Tibial artery (tissue), 4 donors: ENCODE measurements around the gene S100A7.

ENCODE experiments used
- DNase-seq, 2 donors: peaks; one replicate each; pipeline ENCODE4 v3.0.0-alpha.2; 2019
- H3K27ac ChIP-seq, 2 donors: fragments of 200-600 bp; sonication (generic) in 1 of 2; 1 replicate in 1 of 2; 2 replicates in 1 of 2; pipeline ENCODE4 v1.5.1; 2018 to 2019; ENCODE audit warnings: mild to moderate bottlenecking in 1 of 2
- H3K27me3 ChIP-seq, 2 donors: fragments of 200-600 bp; sonication (generic) in 1 of 2; one replicate each; pipeline versions ENCODE4 v1.5.1 to v1.6.0; 2016 to 2019
- H3K36me3 ChIP-seq, 3 donors: fragments of 200-600 bp; sonication (generic) in 2 of 3; one replicate each; pipeline ENCODE4 v1.5.1; 2016 to 2019; ENCODE audit warnings: mild to moderate bottlenecking in 2 of 3
- H3K4me1 ChIP-seq, 4 donors: fragments of 200-600 bp; sonication (generic) in 2 of 4; 1 replicate in 3 of 4; 2 replicates in 1 of 4; pipeline ENCODE4 v1.5.1; 2016 to 2019
- H3K4me3 ChIP-seq, 2 donors: fragments of 200-600 bp; sonication (generic) in 1 of 2; 1 replicate in 1 of 2; 2 replicates in 1 of 2; pipeline ENCODE4 v1.5.1; 2018 to 2019; ENCODE audit warnings: mild to moderate bottlenecking in 2 of 2
- H3K9me3 ChIP-seq, 3 donors: fragments of 200-600 bp; sonication (generic) in 1 of 3; one replicate each; pipeline ENCODE4 v1.5.1; 2016 to 2019
- CTCF ChIP-seq, 2 experiments: fragments of 200-600 bp in 1 of 2; fragments of 450-650 bp in 1 of 2; IDR thresholded peaks; one replicate each; pipeline ENCODE4 v1.5.1; 2017 to 2019; ENCODE audit warnings: antibody characterized with exemption in 2 of 2, mild to moderate bottlenecking in 1 of 2, moderate library complexity in 1 of 2
- intact Hi-C: fragments of 100-400 bp; cut with DNase I; formaldehyde crosslinking; loops from one replicate; pipeline ENCODE4 v1.15.0; 2023; ENCODE audit warnings: low total_unique reads

The S100A7 gene

GRCh38 chr1:153476491-153477093 lies 16.1 kb upstream of the S100A7 start:
- Histone ChIP-seq H3K4me3 (no peak overlapping the region), H3K27ac (no peak overlapping the region), H3K36me3 (no peaks in the 10 kb centered on the region), H3K27me3 (no peaks in the 10 kb centered on the region), H3K9me3 (peaks cover 0 to 7% (median 6%) of the 10 kb centered on the region in 3 donors), H3K4me1 (no peaks in the 10 kb centered on the region)
- DNase-seq, result no peak
- no peak for TF ChIP-seq CTCF (IDR thresholded peaks at IDR 0.05)
- intact Hi-C loops, result no loop called here

GRCh38 chr1:153475282-153475681 lies 14.8 kb upstream of the S100A7 start:
- no peak overlapping the region for H3K27ac ChIP-seq
- intact Hi-C loops, result no loop called here
- H3K4me3 ChIP-seq, result no peak overlapping the region
- H3K27me3 ChIP-seq, result no peaks in the 10 kb centered on the region
- no peak for TF ChIP-seq CTCF (IDR thresholded peaks at IDR 0.05)
- H3K4me1 ChIP-seq, result no peaks in the 10 kb centered on the region
- no peaks in the 10 kb centered on the region for H3K36me3 ChIP-seq
- DNase-seq, result no peak
- H3K9me3 ChIP-seq, result peaks cover 0 to 8% (median 7%) of the 10 kb centered on the region in 3 donors

- H3K4me3 ChIP-seq, result no peak overlapping the region
- peaks cover 0 to 8% (median 7%) of the 10 kb centered on the region in 3 donors for H3K9me3 ChIP-seq
- intact Hi-C loops, result no loop called here
- no peaks in the 10 kb centered on the region for H3K4me1 ChIP-seq
- TF ChIP-seq CTCF (IDR thresholded peaks at IDR 0.05), result no peak
- DNase-seq, result no peak
- H3K27me3 ChIP-seq, result no peaks in the 10 kb centered on the region
- H3K36me3 ChIP-seq, result no peaks in the 10 kb centered on the region
- no peak overlapping the region for H3K27ac ChIP-seq
Observed at GRCh38 chr1:153474347-153474746, 13.9 kb upstream of the S100A7 start.

- no peak for DNase-seq
- Histone ChIP-seq H3K27me3 (no peaks in the 10 kb centered on the region), H3K9me3 (peaks cover 0 to 8% (median 7%) of the 10 kb centered on the region in 3 donors), H3K27ac (no peak overlapping the region), H3K4me3 (no peak overlapping the region), H3K4me1 (peaks cover 0 to 17% (median 7%) of the 10 kb centered on the region in 4 donors), H3K36me3 (no peaks in the 10 kb centered on the region)
- TF ChIP-seq CTCF (IDR thresholded peaks at IDR 0.05), result no peak
- intact Hi-C loops, result no loop called here
Observed at GRCh38 chr1:153470707-153471106, 10.3 kb upstream of the S100A7 start.

- intact Hi-C loops, result no loop called here
- TF ChIP-seq CTCF (IDR thresholded peaks at IDR 0.05), result no peak
Observed at GRCh38 chr1:153466908-153467307, 6.5 kb upstream of the S100A7 start.

More at GRCh38 chr1:153466908-153467307, 6.5 kb upstream of the S100A7 start:
- no peak overlapping the region for H3K4me3 ChIP-seq
- no peaks in the 10 kb centered on the region for H3K27me3 ChIP-seq
- H3K27ac ChIP-seq, result no peak overlapping the region
- H3K36me3 ChIP-seq, result no peaks in the 10 kb centered on the region
- peaks cover 0 to 3% (median 0%) of the 10 kb centered on the region in 3 donors for H3K9me3 ChIP-seq
- DNase-seq, result no peak
- H3K4me1 ChIP-seq, result peaks cover 0 to 19% (median 7%) of the 10 kb centered on the region in 4 donors
